Measurements from ENCODE around the gene SVOP. TPM values are rescaled to one million over a fixed set of nuclear protein-coding genes. Genes with fewer than 3 reads are reported as not detected.
"Not testable (repeated sequence)": the region's sequence is repeated elsewhere in the genome, so short reads cannot be mapped to it uniquely, and the experiment has no call there.

The SVOP gene
- under 1 TPM; 0.03 to 0.45 (median 0.11) TPM for total RNA-seq
- polyA plus RNA-seq = 0.32 TPM
- long read RNA-seq, donor 1 = 0 reads
- long read RNA-seq, donor 2 = 0 reads
- long read RNA-seq, donor 3, partial matches to known transcripts = 0 of 1 reads
- long read RNA-seq, donor 3, other reads (novel, unspliced or antisense) = 1 of 1 reads
- long read RNA-seq, donor 4 = 0 reads

- Histone ChIP-seq H3K27ac (ENCODE audit: low read length) (no peak within 1 kb of the TSS), H3K4me3 (ENCODE audit: low read length) (no peak within 1 kb of the TSS), H3K9me3 (ENCODE audit: control insufficient read depth, low read length) (no peaks in the 10 kb centered on the region), H3K27me3 (ENCODE audit: control insufficient read depth, insufficient read depth) (no peaks in the 10 kb centered on the region), H3K4me1 (ENCODE audit: control insufficient read depth, insufficient read depth, low read length) (no peaks in the 10 kb centered on the region)
- peak; percentile 94 to 96 for ATAC-seq
- intact Hi-C loops (cut with DNase I) = no loop called here
- DNase-seq = peak; percentile 84 to 93 (median 90)
- 6% methylated on average over 30 of the region's 30 CpGs for WGBS
Measured at GRCh38 chr12:109020796-109021380, at the start of gene SVOP. TSS of gene SVOP (minus strand) at chr12:109021068. CDS start at chr12:109020868, 200 bp downstream.

GRCh38 chr12:109069307-109070271, 48.7 kb upstream of the SVOP start:
- 77% methylated on average over 17 of the region's 17 CpGs for WGBS
- intact Hi-C loops (cut with DNase I) = no loop called here
- H3K9me3 ChIP-seq (ENCODE audit: control insufficient read depth, low read length) = no peaks in the 10 kb centered on the region
- no peaks in the 10 kb centered on the region for H3K4me1 ChIP-seq (ENCODE audit: control insufficient read depth, insufficient read depth, low read length)
- H3K4me3 ChIP-seq (ENCODE audit: low read length) = no peak overlapping the region
- ATAC-seq (peak in 1 of 2 donors; percentile 37), DNase-seq (no peak)
- no peak overlapping the region for H3K27ac ChIP-seq (ENCODE audit: low read length)
- H3K27me3 ChIP-seq (ENCODE audit: control insufficient read depth, insufficient read depth) = no peaks in the 10 kb centered on the region

- 74% methylated on average over 1 of the region's 1 CpG for WGBS
- Histone ChIP-seq H3K27ac (ENCODE audit: low read length) (no peak overlapping the region), H3K9me3 (ENCODE audit: control insufficient read depth, low read length) (no peaks in the 10 kb centered on the region), H3K4me1 (ENCODE audit: control insufficient read depth, insufficient read depth, low read length) (no peaks in the 10 kb centered on the region), H3K27me3 (ENCODE audit: control insufficient read depth, insufficient read depth) (no peaks in the 10 kb centered on the region), H3K4me3 (ENCODE audit: low read length) (no peak overlapping the region)
- DNase-seq (no peak), ATAC-seq (no peak)
- intact Hi-C loops (cut with DNase I) = no loop called here
Measured at GRCh38 chr12:109065853-109066193, 45.0 kb upstream of the SVOP start.

DNA sequence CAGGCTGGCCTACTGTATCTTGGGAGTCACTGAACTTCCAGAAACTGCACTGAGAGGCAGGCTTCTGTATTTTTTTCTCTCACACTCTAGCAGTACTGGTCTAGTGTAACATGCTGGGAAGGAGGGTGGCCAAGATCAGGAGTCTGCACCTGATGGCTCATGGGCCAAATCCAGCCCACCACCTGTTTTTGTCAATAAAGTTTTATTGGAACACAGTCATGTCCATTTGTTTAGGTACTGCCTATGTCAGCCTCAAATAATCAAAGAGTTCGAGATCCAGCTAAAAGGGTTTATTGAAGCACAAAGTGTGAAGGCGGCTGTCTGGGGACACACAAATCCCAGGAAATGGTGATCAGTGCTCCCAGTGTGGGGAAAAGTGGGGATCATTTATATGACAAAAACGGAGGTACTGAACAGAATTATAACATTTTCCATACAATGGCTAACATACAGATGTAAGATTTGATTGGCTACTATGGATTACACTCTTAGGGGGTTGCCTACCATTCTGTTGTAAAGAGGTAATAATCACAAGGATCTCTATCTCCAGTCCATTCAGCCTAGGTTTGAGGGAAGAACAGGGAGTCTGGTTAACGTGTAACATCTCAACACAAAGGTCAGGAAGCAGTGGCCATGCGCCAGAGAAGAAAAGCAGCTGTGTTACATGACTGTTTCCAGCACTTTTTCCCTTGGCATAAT, 44.4 kb upstream of the SVOP start:
- Histone ChIP-seq H3K27ac (ENCODE audit: low read length) (no peak overlapping the region), H3K4me3 (ENCODE audit: low read length) (no peak overlapping the region), H3K4me1 (ENCODE audit: control insufficient read depth, insufficient read depth, low read length) (no peaks in the 10 kb centered on the region), H3K9me3 (ENCODE audit: control insufficient read depth, low read length) (no peaks in the 10 kb centered on the region), H3K27me3 (ENCODE audit: control insufficient read depth, insufficient read depth) (no peaks in the 10 kb centered on the region)
- DNase-seq (no peak), ATAC-seq (no peak)
- intact Hi-C loops (cut with DNase I) = no loop called here
- WGBS = 85% methylated on average over 5 of the region's 5 CpGs

DNA sequence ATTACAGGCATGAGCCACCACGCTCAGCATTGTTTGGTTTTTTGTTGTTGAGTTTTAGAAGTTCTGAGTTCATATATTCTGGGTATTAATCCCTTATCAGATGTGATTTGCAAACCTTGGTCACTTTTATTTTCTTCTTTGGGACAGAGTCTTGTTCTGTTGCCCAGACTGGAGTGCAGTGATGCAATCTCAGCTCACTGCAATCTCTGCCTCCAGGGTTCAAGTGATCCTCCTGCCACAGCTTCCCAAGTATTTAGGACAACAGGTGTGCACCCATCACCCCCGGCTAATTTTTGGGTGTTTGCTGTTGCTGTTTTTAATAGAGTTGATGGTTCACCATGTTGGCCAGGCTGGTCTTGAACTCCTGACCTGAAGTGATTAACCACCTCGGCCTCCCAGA, 43.3 kb upstream of the SVOP start:
- intact Hi-C loops (cut with DNase I) = no loop called here
- H3K9me3 ChIP-seq (ENCODE audit: control insufficient read depth, low read length) = no peaks in the 10 kb centered on the region
- H3K4me3 ChIP-seq (ENCODE audit: low read length) = no peak overlapping the region
- H3K27me3 ChIP-seq (ENCODE audit: control insufficient read depth, insufficient read depth) = no peaks in the 10 kb centered on the region
- DNase-seq (no peak), ATAC-seq (no peak)
- 97% methylated on average over 3 of the region's 3 CpGs for WGBS
- H3K27ac ChIP-seq (ENCODE audit: low read length) = no peak overlapping the region
- no peaks in the 10 kb centered on the region for H3K4me1 ChIP-seq (ENCODE audit: control insufficient read depth, insufficient read depth, low read length)

- 92% methylated on average over 6 of the region's 6 CpGs for WGBS
- ATAC-seq = no peak
- peaks cover 1% of the 10 kb centered on the region for H3K4me1 ChIP-seq (ENCODE audit: control insufficient read depth, insufficient read depth, low read length)
- no peaks in the 10 kb centered on the region for H3K9me3 ChIP-seq (ENCODE audit: control insufficient read depth, low read length)
- H3K27ac ChIP-seq (ENCODE audit: low read length) = no peak overlapping the region
- no peak for DNase-seq
- no peaks in the 10 kb centered on the region for H3K27me3 ChIP-seq (ENCODE audit: control insufficient read depth, insufficient read depth)
- H3K4me3 ChIP-seq (ENCODE audit: low read length) = no peak overlapping the region
- intact Hi-C loops (cut with DNase I) = no loop called here
Measured at GRCh38 chr12:109058773-109059172, 37.9 kb upstream of the SVOP start.

- Histone ChIP-seq H3K9me3 (ENCODE audit: control insufficient read depth, low read length) (no peaks in the 10 kb centered on the region), H3K27me3 (ENCODE audit: control insufficient read depth, insufficient read depth) (no peaks in the 10 kb centered on the region), H3K27ac (ENCODE audit: low read length) (no peak overlapping the region), H3K4me1 (ENCODE audit: control insufficient read depth, insufficient read depth, low read length) (peaks cover 6% of the 10 kb centered on the region), H3K4me3 (ENCODE audit: low read length) (no peak overlapping the region)
- ATAC-seq (no peak), DNase-seq (no peak)
- intact Hi-C loops (cut with DNase I) = no loop called here
- 92% methylated on average over 1 of the region's 1 CpG for WGBS
Measured at GRCh38 chr12:109057376-109057775, 36.5 kb upstream of the SVOP start.

GRCh38 chr12:109056891-109057290, 36.0 kb upstream of the SVOP start:
- no peak for ATAC-seq
- no peak for DNase-seq
- no peaks in the 10 kb centered on the region for H3K27me3 ChIP-seq (ENCODE audit: control insufficient read depth, insufficient read depth)
- no peak overlapping the region for H3K4me3 ChIP-seq (ENCODE audit: low read length)
- WGBS = 83% methylated on average over 3 of the region's 3 CpGs
- peaks cover 6% of the 10 kb centered on the region for H3K4me1 ChIP-seq (ENCODE audit: control insufficient read depth, insufficient read depth, low read length)
- no peak overlapping the region for H3K27ac ChIP-seq (ENCODE audit: low read length)
- intact Hi-C loops (cut with DNase I) = no loop called here
- H3K9me3 ChIP-seq (ENCODE audit: control insufficient read depth, low read length) = no peaks in the 10 kb centered on the region

GRCh38 chr12:109054520-109054919, 33.7 kb upstream of the SVOP start:
- Histone ChIP-seq H3K27me3 (ENCODE audit: control insufficient read depth, insufficient read depth) (no peaks in the 10 kb centered on the region), H3K4me1 (ENCODE audit: control insufficient read depth, insufficient read depth, low read length) (peaks cover 6% of the 10 kb centered on the region), H3K27ac (ENCODE audit: low read length) (no peak overlapping the region), H3K4me3 (ENCODE audit: low read length) (no peak overlapping the region), H3K9me3 (ENCODE audit: control insufficient read depth, low read length) (no peaks in the 10 kb centered on the region)
- ATAC-seq (no peak), DNase-seq (no peak)
- intact Hi-C loops (cut with DNase I) = no loop called here

- H3K4me3 ChIP-seq (ENCODE audit: low read length) = peak overlapping the region; percentile 91
- H3K27me3 ChIP-seq (ENCODE audit: control insufficient read depth, insufficient read depth); H3K27ac ChIP-seq (ENCODE audit: low read length); ATAC-seq; H3K4me1 ChIP-seq (ENCODE audit: control insufficient read depth, insufficient read depth, low read length); H3K9me3 ChIP-seq (ENCODE audit: control insufficient read depth, low read length); intact Hi-C loops (cut with DNase I); DNase-seq: not testable (repeated sequence)
- 84% methylated on average over 4 of the region's 4 CpGs for WGBS
Measured at GRCh38 chr12:109054124-109054513, 33.3 kb upstream of the SVOP start.

Measured in right cardiac atrium (tissue), 5 donors.